GM19193 (cell line): ENCODE measurements around the gene RBBP8.

ENCODE experiments used
- POLR2A ChIP-seq: IDR thresholded peaks from 4 replicates; pipeline ENCODE4 v1.6.1; 2011; ENCODE audit not compliant: insufficient read depth, insufficient read length; ENCODE audit errors: extremely low read depth

The RBBP8 gene

DNA sequence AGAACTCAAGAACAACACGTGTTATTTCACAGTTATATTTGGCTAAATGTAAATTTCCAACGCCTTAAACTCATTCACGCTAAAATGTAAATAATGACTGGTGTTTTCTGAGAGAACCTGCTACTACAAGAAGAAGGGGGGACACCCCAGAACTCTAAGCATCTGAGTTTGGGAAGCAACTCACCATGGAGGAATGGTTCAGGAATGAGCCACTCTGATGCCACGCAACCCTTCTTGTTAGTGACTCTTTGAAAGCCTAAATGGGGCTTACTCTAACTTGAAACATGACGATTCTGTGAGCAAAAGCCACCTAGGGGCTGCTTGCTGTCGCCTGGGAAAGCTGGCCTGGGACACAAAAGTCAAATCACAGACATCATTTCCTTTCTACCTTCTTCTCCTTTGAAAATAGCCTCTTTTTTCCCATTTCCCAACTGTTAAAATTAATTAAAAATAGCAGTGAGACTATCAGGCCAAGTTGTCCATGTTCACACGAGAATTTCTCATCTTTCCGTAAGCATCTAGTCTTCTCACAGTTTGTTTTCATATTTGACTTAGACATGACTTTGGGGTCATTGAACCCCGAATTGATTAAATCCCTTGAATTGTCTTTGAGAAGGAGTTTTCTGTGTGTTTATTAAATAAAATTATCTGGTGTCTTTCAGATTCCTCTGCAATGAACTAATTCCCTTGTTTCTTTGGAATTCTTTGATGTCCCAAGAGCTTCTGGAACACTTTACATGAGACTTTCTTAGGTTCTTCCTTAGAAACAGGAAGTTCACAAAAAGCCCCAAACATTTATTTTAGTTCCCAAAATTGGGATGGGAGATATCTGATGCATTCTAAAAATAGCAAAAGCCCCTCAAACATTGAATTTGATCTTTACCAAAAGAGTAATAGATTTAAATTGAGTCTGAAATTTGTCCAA, 126.7 kb downstream of the RBBP8 start:
- TF ChIP-seq POLR2A, result no peak

GRCh38 chr18:23062011-23062410, 128.9 kb downstream of the RBBP8 start:
- TF ChIP-seq POLR2A, result no peak

DNA sequence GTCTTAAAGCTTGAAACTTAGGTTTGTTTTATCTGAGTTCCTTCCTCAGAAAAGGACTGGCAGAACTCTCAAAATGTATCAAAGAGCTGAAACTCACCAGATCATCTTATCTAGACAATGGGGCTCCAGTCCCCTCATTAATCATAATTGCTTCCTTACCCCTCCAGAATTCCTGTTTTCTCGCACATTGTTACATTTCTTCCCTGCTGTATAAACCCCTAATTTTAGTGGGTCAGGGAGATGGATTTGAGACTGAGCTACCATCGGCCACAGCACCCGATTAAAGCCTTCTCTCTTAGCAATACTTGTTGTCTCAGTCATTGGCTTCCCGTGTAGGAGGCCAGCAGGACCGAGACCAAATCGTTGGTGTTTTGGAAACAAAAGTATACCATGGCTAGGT, 130.4 kb downstream of the RBBP8 start:
- TF ChIP-seq POLR2A, result no peak

GRCh38 chr18:23065234-23065806, 132.2 kb downstream of the RBBP8 start:
- no peak for TF ChIP-seq POLR2A

DNA sequence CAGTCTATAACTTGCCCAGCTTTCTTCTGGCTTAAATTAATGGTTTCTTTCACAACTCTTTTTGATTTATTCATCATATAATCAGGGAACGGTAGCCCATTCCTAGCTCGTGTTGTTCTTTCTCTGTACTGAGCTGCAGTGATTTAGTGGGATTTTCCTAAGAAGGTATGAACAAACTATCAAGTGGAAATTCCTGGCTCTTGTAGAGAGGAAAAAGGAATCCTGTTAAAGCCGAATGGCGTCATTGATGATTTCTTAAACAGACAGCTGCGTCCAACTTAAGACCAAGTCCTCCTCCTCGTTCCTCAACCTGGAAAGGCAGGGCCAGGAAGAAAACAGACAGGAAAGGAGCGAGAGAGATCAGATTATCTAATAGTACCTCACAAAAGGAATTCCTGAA, 132.9 kb downstream of the RBBP8 start:
- no peak for TF ChIP-seq POLR2A

DNA sequence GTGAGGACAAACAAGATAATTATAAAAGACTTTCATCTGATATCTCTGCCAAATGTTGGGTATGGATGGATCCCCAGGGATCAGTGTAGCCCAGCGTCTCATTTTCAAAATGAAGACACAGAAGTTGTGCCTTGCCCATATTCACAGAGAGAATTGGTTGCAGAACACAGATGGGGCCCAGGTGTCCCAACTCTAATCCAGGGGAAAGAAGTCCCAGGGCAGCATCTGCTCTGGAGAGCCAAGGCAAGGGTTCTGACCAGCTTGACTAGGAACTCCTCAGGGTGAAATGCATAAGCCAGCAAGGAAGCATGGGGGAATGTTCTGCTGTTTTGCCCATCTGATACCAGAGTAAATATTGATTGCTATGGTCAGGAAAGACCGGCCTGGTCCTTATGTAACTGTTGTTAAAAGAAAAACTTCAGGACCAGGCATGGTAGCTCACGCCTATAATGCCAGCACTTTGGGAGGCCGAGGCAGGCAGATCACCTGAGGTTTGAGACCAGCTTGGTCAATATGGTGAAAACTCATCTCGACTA, 133.4 kb downstream of the RBBP8 start:
- TF ChIP-seq POLR2A, result no peak

- no peak for TF ChIP-seq POLR2A
These were observed 134.1 kb downstream of the RBBP8 start for GRCh38 chr18:23067236-23067635.

DNA sequence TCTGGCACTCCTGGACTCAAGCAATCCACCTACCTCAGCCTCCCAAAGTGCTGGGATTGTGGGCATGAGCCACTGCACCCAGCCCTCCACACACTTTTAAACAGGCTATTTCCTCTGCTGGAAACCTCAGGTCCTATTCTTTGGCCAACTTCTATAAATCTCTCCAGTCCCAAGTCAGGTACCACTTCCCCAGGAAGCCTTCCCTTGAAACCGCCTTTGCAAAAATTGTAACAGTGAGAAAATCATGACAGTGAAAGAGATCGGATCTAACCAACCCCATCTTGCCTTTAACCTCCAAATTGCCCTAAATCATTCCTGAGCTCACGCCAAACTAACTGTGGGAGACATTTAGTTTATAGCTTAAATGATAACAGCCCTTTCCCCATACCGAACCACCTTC, 134.9 kb downstream of the RBBP8 start:
- no peak for TF ChIP-seq POLR2A

DNA sequence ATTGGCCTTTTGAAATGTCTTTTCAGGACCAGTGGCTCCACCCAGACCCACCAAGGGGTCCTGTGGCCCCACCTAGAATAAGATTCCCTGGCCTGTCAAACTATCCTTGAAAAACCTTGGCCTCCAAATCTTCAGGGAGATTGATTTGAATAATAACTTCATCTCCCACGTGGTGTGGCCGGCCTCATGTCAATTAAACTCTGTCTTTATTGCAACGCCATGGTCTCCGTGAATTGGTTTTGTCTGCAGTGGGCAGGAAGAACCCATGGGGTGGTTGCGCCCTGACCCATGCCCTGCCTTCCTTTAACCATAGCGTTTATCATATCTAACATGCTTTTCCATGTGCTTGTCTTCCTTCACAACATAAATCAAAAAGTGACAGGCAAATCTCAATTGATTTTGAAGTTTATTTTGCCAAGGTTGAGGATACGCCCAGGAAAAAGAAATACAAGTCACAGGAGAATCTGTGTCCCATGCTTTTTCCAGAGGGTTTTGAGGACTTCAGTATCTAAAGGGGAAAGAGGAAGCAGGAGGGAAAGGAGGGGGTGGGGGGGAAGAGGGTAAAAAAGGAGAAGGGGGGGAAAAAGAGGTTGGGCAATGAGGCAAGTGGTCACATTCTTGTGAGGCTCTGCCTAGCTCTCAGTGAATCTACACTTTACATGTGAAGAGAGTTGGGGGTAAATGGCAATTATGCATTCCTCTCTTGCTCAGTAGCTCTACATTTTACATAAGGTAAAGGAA, 135.6 kb downstream of the RBBP8 start:
- no peak for TF ChIP-seq POLR2A

GRCh38 chr18:23069481-23069880, 136.4 kb downstream of the RBBP8 start:
- no peak for TF ChIP-seq POLR2A

- TF ChIP-seq POLR2A, result no peak
These were observed 136.8 kb downstream of the RBBP8 start for GRCh38 chr18:23069898-23070297.

- TF ChIP-seq POLR2A, result peak; percentile 32
These were observed 138.2 kb downstream of the RBBP8 start for GRCh38 chr18:23071285-23071684.

DNA sequence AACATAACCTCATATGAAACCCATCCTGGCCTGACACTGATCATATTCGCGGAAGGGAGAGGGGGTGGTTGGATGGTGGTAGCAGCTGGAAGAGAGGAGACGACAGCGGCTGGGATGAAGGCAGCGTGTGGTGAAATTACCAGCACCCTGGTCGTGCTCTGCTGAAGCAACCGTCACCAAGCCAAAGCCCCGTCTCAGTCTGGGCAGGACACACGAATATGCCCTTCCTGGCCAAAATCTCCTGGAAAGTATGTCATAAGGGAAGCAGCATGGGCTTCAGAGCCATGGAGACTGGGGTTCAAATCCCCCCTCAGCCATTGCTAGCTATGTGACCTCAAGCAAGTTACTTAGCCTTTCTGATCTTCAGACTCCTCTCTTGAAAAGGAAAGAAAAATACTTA, 139.0 kb downstream of the RBBP8 start:
- no peak for TF ChIP-seq POLR2A

- TF ChIP-seq POLR2A, result no peak
These were observed 141.0 kb downstream of the RBBP8 start for GRCh38 chr18:23073996-23074606.
